ENCODE data around the gene C3orf49.

Gene C3orf49

DNA sequence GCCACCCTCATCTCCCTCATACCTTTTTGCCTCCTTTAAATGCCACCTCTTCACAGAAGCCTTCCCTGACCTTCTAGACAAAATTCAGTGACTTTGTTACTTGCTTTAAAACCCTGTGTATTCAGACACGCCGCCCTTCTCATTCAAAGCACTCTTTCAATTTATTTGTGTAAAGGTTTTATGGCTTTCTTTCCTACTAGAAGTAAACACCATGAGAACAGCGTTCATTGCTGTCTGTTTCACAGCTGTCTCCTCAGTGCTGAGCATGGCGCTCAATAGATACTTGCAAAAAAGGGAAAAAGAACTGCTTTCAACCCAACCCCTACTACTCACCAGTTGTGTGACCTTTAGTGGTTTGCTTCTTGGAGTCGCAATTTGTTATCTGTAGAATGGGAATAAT is 61.6 kb downstream of the C3orf49 start:
- Histone ChIP-seq H3K4me3 (no peak overlapping the region), H3K9me3 (replicated peaks in 1 of 11) (no peaks in the 10 kb centered on the region), H3K4me1 (peaks cover 0 to 17% (median 0%) of the 10 kb centered on the region in 10 experiments; a peak in 4 of 20 replicates), H3K27me3 (no peaks in the 10 kb centered on the region), H3K36me3 (peaks cover 0 to 44% (median 19%) of the 10 kb centered on the region in 11 experiments; a peak in 17 of 22 replicates), H3K9ac (no peak overlapping the region), H3K4me2 (no peak overlapping the region), H3K27ac (no peak overlapping the region), H4K20me1 (peaks cover 64 to 100% (median 93%) of the 10 kb centered on the region in 11 experiments)
- no peak for TF ChIP-seq Cebpa-rat (IDR thresholded peaks at IDR 0.05)

DNA sequence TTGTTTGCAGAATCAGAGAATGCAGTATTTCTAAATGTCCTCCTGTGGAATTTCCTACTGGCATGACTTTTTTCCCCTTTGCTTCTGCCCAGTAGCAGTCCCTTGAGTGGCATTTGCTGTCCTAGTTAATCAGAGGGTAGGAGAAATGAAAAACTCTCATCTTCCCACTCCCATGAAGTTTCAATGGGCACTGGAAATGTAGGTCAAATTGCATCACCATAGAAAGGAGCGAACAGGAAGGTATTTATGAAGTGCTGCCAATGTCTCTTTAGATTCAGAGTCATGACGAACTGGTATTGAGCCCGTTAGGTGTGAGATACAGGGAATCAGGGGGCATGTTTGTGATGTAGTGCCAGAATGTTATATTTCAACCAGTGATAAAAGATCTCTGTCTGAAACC is 67.8 kb downstream of the C3orf49 start:
- Histone ChIP-seq H3K27me3 (no peaks in the 10 kb centered on the region), H3K4me2 (no peak overlapping the region), H3K4me3 (no peak overlapping the region), H3K9me3 (replicated peaks in 1 of 11) (no peaks in the 10 kb centered on the region), H3K9ac (no peak overlapping the region), H3K4me1 (peaks cover 0 to 7% (median 0%) of the 10 kb centered on the region in 10 experiments; a peak in 3 of 20 replicates), H3K36me3 (peaks cover 13 to 56% (median 31%) of the 10 kb centered on the region in 11 experiments; a peak in 20 of 22 replicates), H3K27ac (no peak overlapping the region), H4K20me1 (peaks cover 38 to 99% (median 78%) of the 10 kb centered on the region in 11 experiments)
- TF ChIP-seq Cebpa-rat (IDR thresholded peaks at IDR 0.05), result no peak

DNA sequence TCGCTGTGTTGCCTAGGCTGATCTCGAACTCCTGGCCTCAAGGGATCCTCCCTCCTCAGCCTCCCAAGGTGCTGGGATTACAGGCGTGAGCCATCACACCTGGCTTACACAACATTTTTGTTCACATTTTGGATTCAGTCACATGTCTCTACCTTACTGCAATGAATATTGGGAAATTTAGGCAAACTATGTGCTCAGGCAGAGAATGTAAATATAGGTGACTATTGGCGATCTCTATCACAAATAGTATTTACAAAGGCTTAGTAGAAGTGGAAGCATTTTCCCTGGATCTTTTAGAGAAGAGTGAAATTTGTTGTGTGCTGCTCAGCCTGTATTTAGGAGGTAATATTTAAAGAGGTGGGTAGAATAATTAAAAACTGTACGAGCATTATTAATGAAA is 72.4 kb downstream of the C3orf49 start:
- H4K20me1 ChIP-seq, result peaks cover 46 to 100% (median 81%) of the 10 kb centered on the region in 11 experiments
- no peak overlapping the region for H3K4me2 ChIP-seq
- H3K4me1 ChIP-seq, result peaks cover 18 to 26% (median 22%) of the 10 kb centered on the region in 10 experiments
- H3K4me3 ChIP-seq, result no peak overlapping the region
- H3K9ac ChIP-seq, result no peak overlapping the region
- no peak for TF ChIP-seq Cebpa-rat (IDR thresholded peaks at IDR 0.05)
- no peaks in the 10 kb centered on the region for H3K27me3 ChIP-seq
- H3K36me3 ChIP-seq, result peaks cover 18 to 43% (median 23%) of the 10 kb centered on the region in 11 experiments; a peak in 21 of 22 replicates
- H3K27ac ChIP-seq, result no peak overlapping the region
- H3K9me3 ChIP-seq (replicated peaks in 1 of 11), result no peaks in the 10 kb centered on the region

DNA sequence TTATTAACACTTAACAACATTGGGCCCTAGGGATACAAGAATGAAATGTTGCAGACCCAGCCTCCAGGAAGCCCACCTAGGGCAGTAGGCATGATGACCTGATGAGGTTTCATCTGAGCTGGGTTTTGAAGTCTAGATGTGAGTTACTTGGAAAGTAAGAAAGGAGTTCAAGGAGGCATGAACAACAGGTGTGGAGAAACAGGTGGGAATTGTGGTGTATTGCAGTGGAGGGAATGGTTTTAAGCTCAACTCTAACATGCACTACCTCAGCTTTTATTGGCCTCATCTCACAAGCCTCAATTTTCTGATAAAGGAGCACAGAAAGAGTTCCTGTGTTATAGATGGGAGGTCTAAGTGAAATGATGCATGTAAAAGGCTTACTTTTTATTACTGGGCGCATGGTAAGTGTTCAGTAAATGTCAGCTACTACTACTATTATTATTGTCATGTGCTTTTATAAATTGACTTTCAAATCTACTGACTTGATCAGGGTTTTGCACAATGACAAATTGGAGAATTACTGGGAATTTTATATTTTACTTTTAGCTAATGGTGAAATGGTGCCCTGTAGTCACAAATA is 73.8 kb downstream of the C3orf49 start:
- no peak overlapping the region for H3K9ac ChIP-seq
- no peak overlapping the region for H3K4me3 ChIP-seq
- H4K20me1 ChIP-seq, result peaks cover 39 to 100% (median 73%) of the 10 kb centered on the region in 11 experiments; a peak in 21 of 22 replicates
- no peak overlapping the region for H3K27ac ChIP-seq
- no peaks in the 10 kb centered on the region for H3K27me3 ChIP-seq
- H3K4me1 ChIP-seq, result peaks cover 18 to 28% (median 24%) of the 10 kb centered on the region in 10 experiments
- no peak overlapping the region for H3K4me2 ChIP-seq
- TF ChIP-seq Cebpa-rat (IDR thresholded peaks at IDR 0.05), result no peak
- no peaks in the 10 kb centered on the region for H3K9me3 ChIP-seq (replicated peaks in 1 of 11)
- H3K36me3 ChIP-seq, result peaks cover 18 to 37% (median 23%) of the 10 kb centered on the region in 11 experiments; a peak in 21 of 22 replicates

DNA sequence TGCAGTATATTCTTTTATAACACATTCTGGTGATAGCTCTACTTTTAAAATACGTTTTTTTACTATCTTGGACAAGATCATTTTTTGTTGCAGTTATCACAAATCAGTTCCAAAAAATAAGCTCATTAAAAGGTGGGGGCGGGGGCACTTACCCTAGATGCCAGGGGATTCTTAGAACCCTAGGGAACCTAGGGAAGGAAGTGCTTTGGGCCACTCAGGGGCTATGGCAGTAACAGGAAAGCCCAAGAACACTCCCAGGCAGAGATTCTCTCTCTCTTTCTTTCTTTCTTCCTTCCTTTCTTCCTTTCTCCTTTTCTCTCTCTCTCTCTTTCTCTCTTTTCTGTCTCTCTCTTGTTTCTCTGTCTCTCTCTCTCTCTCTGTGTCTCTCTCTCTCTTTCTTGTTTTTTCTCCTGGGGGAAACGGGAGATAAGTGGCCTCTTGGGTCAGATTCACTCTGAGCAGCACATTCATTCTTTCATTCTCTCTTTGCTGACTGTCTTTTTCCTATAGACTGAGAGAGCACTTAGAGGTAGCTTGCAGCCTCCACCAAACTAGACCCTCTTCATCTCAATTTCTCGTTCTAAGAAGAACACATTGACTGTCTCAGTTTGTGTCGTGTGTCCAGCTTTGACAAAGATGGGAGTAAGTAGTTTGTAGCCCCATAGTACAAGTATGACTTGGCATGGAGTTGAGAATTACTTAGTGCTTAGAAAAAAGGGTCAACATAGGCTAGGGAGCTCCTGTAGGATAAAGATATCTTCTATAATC is 76.5 kb downstream of the C3orf49 start:
- peaks cover 0 to 10% (median under 1%) of the 10 kb centered on the region in 11 experiments; a peak in 6 of 22 replicates for H3K9me3 ChIP-seq (replicated peaks in 1 of 11)
- H3K36me3 ChIP-seq, result peaks cover 42 to 54% (median 47%) of the 10 kb centered on the region in 11 experiments
- peak overlapping the region in 1 of 11 experiments; percentile 16; a peak in 3 of 22 replicates for H3K27ac ChIP-seq
- H3K4me1 ChIP-seq, result peaks cover 18 to 37% (median 25%) of the 10 kb centered on the region in 10 experiments
- H3K4me2 ChIP-seq, result peak overlapping the region; percentile 33 to 74 (median 57)
- H3K9ac ChIP-seq, result peak overlapping the region in 1 of 11 experiments; percentile 37; a peak in 1 of 22 replicates
- no peak for TF ChIP-seq Cebpa-rat (IDR thresholded peaks at IDR 0.05)
- no peaks in the 10 kb centered on the region for H3K27me3 ChIP-seq
- H3K4me3 ChIP-seq, result no peak overlapping the region
- peaks cover 27 to 98% (median 57%) of the 10 kb centered on the region in 11 experiments; a peak in 20 of 22 replicates for H4K20me1 ChIP-seq

DNA sequence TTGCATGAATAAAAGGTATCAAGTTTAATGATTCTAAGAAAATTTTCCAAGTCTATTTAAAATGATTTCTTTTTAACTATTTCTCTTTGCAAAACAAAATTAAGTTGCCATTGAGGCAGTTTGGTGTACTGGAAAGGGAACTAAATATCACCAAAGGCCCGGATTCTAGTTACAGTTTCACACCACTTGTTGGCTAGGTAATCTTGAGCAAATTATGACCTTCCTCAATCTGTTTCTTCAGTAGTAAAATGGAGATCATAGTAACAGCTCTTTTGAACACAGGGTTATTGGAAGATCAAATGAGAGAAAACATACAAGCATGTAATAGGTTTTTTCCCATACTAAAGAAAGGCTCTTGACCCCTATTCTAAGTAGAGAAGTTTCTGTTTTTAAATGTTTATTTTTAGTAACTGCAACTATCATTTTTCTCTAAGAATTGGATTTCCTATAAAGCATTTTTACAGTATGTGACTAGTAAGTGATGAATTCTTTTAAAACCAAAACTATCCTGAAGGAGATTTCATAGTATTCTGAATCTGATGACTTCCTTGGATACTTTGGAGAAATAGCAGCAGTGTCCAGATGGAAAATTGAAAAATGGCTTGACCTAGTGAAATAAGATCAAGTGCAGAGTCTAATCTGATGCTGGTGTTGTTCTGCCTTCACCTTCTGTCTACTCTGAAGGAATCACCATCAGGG is 77.4 kb downstream of the C3orf49 start:
- Histone ChIP-seq H3K4me3 (no peak overlapping the region), H3K36me3 (peaks cover 37 to 54% (median 47%) of the 10 kb centered on the region in 11 experiments), H3K9ac (no peak overlapping the region), H3K9me3 (replicated peaks in 1 of 11) (peaks cover 0 to 18% (median 9%) of the 10 kb centered on the region in 11 experiments; a peak in 15 of 22 replicates), H3K4me2 (peak overlapping the region in 3 of 11 experiments; percentile 33 to 59 (median 56); a peak in 5 of 22 replicates), H3K27ac (no peak overlapping the region), H3K4me1 (peaks cover 18 to 45% (median 25%) of the 10 kb centered on the region in 10 experiments), H4K20me1 (peaks cover 27 to 98% (median 49%) of the 10 kb centered on the region in 11 experiments; a peak in 20 of 22 replicates), H3K27me3 (no peaks in the 10 kb centered on the region)
- no peak for TF ChIP-seq Cebpa-rat (IDR thresholded peaks at IDR 0.05)

Data from BLaER1 treated with 17β-estradiol and CSF1 and Interleukin-3, amounts not matched to agents 10 nM and 100 nM (cell line).